DMS114 treated with DMSO at 0.1 percent for 48 hours (cell line): Measurements from ENCODE around the gene SPTB.

ENCODE experiments used
- DNase-seq: peaks from one replicate; lab custom pipeline; 2025; ENCODE audit not compliant: unreplicated experiment; lab: John Stamatoyannopoulos, UW

Gene SPTB

GRCh38 chr14:64855721-64856528 is 23.8 kb downstream of the SPTB start:
- no peak for DNase-seq

GRCh38 chr14:64850369-64851137 is 29.2 kb downstream of the SPTB start:
- no peak for DNase-seq

- no peak for DNase-seq
These were observed 29.8 kb downstream of the SPTB start for GRCh38 chr14:64849940-64850339.

GRCh38 chr14:64848239-64848638 is 31.5 kb downstream of the SPTB start:
- no peak for DNase-seq

GRCh38 chr14:64846319-64846718 is 33.4 kb downstream of the SPTB start:
- no peak for DNase-seq

- DNase-seq, result no peak
These were observed 33.8 kb downstream of the SPTB start for GRCh38 chr14:64845878-64846277.

GRCh38 chr14:64844969-64845536 is 34.7 kb downstream of the SPTB start:
- no peak for DNase-seq

GRCh38 chr14:64844272-64844671 is 35.4 kb downstream of the SPTB start:
- no peak for DNase-seq

- no peak for DNase-seq
These were observed 36.2 kb downstream of the SPTB start for GRCh38 chr14:64843548-64843947.

GRCh38 chr14:64841772-64842750 is 37.6 kb downstream of the SPTB start:
- no peak for DNase-seq

GRCh38 chr14:64841121-64841651 is 38.5 kb downstream of the SPTB start:
- no peak for DNase-seq

GRCh38 chr14:64838656-64839055 is 41.1 kb downstream of the SPTB start:
- no peak for DNase-seq

- DNase-seq, result no peak
These were observed 44.3 kb downstream of the SPTB start for GRCh38 chr14:64835431-64835830.

- DNase-seq, result no peak
These were observed 44.7 kb downstream of the SPTB start for GRCh38 chr14:64834965-64835364.

GRCh38 chr14:64831419-64831818 is 48.3 kb downstream of the SPTB start:
- no peak for DNase-seq

GRCh38 chr14:64830961-64831360 is 48.7 kb downstream of the SPTB start:
- DNase-seq, result no peak

GRCh38 chr14:64828071-64828470 is 51.6 kb downstream of the SPTB start:
- DNase-seq, result no peak

- DNase-seq, result no peak
These were observed 52.9 kb downstream of the SPTB start for GRCh38 chr14:64826845-64827244.

- no peak for DNase-seq
These were observed 53.4 kb downstream of the SPTB start for GRCh38 chr14:64826333-64826732.

- DNase-seq, result no peak
These were observed 54.2 kb downstream of the SPTB start for GRCh38 chr14:64825509-64825908.

GRCh38 chr14:64825006-64825405 is 54.7 kb downstream of the SPTB start:
- DNase-seq, result no peak
